ENCODE measurements around the gene PRSS27.
"Not testable (repeated sequence)": the region's sequence is repeated elsewhere in the genome, so short reads cannot be mapped to it uniquely, and the experiment has no call there.

The PRSS27 gene

GRCh38 chr16:2692251-2692947 is 27.6 kb downstream of the PRSS27 start:
- DNase-seq: no peak

- no peak for DNase-seq
Measured at GRCh38 chr16:2691491-2692248, 28.4 kb downstream of the PRSS27 start.

- DNase-seq: no peak
Measured at GRCh38 chr16:2690852-2691251, 29.2 kb downstream of the PRSS27 start.

GRCh38 chr16:2689968-2690801 is 29.8 kb downstream of the PRSS27 start:
- DNase-seq: no peak

GRCh38 chr16:2689422-2689821 is 30.6 kb downstream of the PRSS27 start:
- DNase-seq: not testable (repeated sequence)

- DNase-seq: no peak
Measured at GRCh38 chr16:2687531-2688308, 32.3 kb downstream of the PRSS27 start.

- no peak for DNase-seq
Measured at GRCh38 chr16:2686912-2687507, 33.0 kb downstream of the PRSS27 start.

GRCh38 chr16:2686075-2686474 is 33.9 kb downstream of the PRSS27 start:
- DNase-seq: not testable (repeated sequence)

GRCh38 chr16:2683041-2683440 is 37.0 kb downstream of the PRSS27 start:
- not testable (repeated sequence) for DNase-seq

GRCh38 chr16:2682209-2683021 is 37.6 kb downstream of the PRSS27 start, which contains the start of gene KCTD5:
Gene KCTD5 (plus strand): TSS chr16:2682523. CDS start chr16:2682549, 26 bp downstream.
- DNase-seq: peak; percentile 95

GRCh38 chr16:2680360-2680759 is 39.7 kb downstream of the PRSS27 start:
- DNase-seq: not testable (repeated sequence)

GRCh38 chr16:2679902-2680301 is 40.1 kb downstream of the PRSS27 start:
- not testable (repeated sequence) for DNase-seq

GRCh38 chr16:2678206-2678965 is 41.6 kb downstream of the PRSS27 start:
- not testable (repeated sequence) for DNase-seq

- DNase-seq: not testable (repeated sequence)
Measured at GRCh38 chr16:2676937-2677336, 43.1 kb downstream of the PRSS27 start.

GRCh38 chr16:2675714-2676113 is 44.3 kb downstream of the PRSS27 start:
- DNase-seq: peak; percentile 14

- no peak for DNase-seq
Measured at GRCh38 chr16:2675021-2675420, 45.0 kb downstream of the PRSS27 start.

GRCh38 chr16:2673066-2673999 is 46.7 kb downstream of the PRSS27 start:
- peak; percentile 95 for DNase-seq

GRCh38 chr16:2671741-2672140 is 48.3 kb downstream of the PRSS27 start:
- DNase-seq: no peak

GRCh38 chr16:2671193-2671592 is 48.8 kb downstream of the PRSS27 start:
- DNase-seq: not testable (repeated sequence)

Measured in fibroblast of skin of right quadriceps (primary cell).